ENCODE data around the gene HECTD4. TPM values are rescaled to one million over a fixed set of nuclear protein-coding genes. Genes with fewer than 3 reads are reported as not detected.
A peak's percentile ranks its signal among the peaks of the same experiment; 100 is the strongest.
"Not testable (repeated sequence)": the region's sequence is repeated elsewhere in the genome, so short reads cannot be mapped to it uniquely, and the experiment has no call there.

The HECTD4 gene
- total RNA-seq, 1 donor from 2014 or later: 34.8 TPM

GRCh38 chr12:112165624-112166023 is 216.6 kb downstream of the HECTD4 start:
- no peak for DNase-seq (ENCODE audit: low spot score)
- no peak for ATAC-seq

DNA sequence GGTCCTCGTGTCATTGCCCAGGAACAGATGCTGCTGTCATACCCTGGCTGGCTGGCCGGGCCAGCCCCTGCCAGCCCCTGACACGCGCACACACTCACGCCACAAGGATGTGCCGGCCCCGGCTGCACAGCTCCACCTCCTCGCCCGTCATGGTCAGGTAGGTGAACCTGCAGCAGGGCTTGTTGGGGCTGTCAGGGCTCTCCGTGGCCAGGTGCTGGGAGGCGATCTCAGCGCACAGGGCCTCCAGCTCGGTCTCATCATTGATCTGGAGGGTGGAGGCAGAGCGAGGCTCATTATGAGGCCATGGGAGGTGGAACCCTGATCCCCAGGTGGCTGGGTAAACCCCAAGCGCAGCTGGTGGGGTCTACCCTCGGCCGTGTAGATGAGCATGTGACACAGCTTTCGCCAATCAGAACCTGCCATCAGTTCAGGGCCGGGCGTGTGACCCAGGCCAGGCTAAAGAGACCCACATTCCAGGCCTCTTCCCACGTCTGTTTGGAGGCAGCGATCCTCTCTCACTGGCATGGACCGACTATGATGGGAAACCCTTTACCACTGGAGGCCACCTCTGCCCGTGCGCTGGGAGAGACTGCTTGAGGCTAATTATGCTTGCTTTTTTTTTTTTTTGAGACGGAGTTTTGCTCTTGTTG is 218.1 kb downstream of the HECTD4 start:
- no peak for DNase-seq (ENCODE audit: low spot score)

GRCh38 chr12:112163471-112163991 is 218.7 kb downstream of the HECTD4 start:
- no peak for ATAC-seq

More for the DNA sequence above, 218.1 kb downstream of the HECTD4 start:
- no peak for ATAC-seq

DNA sequence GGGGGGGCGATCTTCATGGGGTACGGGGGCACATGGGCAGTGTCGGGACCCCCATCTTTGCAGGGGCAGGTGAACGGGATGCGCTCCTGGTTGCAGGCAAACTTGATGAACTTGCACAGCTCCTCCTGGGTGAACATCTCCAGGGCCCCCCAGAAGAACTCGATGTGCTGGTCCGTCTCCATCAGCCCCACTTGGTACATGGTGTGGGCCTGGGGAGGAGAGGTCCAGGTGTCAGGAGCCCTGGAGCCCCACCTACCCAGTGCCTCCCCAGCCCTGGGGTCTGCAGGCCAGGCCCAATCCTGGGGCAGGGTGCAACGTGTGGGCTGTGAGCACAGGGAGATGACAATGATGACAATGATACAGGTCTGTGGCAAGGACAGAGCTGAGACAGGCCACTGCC is 219.2 kb downstream of the HECTD4 start:
- ATAC-seq (no peak), DNase-seq (ENCODE audit: low spot score) (no peak)

More at GRCh38 chr12:112163471-112163991, 218.7 kb downstream of the HECTD4 start:
- DNase-seq (ENCODE audit: low spot score): no peak

DNA sequence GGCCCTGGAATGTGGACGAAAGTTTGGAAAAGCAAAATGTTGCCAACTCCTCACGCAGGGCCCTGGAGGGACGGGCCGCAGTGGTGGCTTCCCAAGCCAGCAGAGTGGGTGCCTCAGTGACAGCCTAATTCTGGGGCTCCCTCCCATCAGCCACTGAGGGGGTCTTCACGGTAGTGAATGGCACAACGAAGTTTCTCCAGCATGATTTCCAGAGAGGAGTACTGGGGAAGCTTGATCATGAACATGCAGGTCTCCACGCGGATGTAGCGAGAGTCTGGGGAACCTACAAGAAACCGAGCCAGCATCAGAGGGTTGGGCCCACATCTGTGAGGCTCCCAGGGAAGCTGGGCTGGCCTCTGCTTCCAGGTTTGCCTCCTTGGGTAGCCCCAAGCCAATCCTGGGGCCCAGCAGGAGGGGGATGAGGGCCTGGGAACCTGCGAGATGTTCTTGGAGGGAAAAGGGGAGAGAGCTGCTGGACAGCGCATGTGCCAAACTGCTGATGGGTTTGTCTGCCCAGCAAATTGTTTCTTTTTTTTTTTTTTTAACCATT is 219.9 kb downstream of the HECTD4 start:
- no peak for ATAC-seq
- DNase-seq (ENCODE audit: low spot score): no peak

GRCh38 chr12:112161711-112162110 is 220.5 kb downstream of the HECTD4 start:
- DNase-seq (ENCODE audit: low spot score) (no peak), ATAC-seq (no peak)

DNA sequence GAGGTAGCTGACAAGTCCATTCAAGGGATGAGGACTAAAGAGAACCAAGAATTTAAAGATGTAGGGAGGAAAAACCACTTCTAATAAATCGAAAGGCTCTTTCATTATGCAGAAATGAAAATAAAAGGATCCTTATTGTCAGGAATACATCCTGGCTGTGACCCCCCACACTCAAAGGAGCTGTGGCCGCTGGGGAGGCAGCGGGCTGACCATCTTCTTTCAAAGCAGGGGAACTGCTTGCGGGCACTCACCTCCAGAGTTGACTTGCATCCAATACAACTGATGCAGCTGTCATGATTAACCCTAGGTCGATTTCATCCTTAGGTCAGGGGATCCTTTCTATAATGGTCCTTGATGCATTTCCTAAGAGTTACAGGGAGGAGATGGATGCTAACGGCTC is 221.6 kb downstream of the HECTD4 start:
- no peak for ATAC-seq
- no peak for DNase-seq (ENCODE audit: low spot score)

GRCh38 chr12:112159146-112159541 is 223.1 kb downstream of the HECTD4 start:
- no peak for ATAC-seq
- DNase-seq (ENCODE audit: low spot score): no peak

DNA sequence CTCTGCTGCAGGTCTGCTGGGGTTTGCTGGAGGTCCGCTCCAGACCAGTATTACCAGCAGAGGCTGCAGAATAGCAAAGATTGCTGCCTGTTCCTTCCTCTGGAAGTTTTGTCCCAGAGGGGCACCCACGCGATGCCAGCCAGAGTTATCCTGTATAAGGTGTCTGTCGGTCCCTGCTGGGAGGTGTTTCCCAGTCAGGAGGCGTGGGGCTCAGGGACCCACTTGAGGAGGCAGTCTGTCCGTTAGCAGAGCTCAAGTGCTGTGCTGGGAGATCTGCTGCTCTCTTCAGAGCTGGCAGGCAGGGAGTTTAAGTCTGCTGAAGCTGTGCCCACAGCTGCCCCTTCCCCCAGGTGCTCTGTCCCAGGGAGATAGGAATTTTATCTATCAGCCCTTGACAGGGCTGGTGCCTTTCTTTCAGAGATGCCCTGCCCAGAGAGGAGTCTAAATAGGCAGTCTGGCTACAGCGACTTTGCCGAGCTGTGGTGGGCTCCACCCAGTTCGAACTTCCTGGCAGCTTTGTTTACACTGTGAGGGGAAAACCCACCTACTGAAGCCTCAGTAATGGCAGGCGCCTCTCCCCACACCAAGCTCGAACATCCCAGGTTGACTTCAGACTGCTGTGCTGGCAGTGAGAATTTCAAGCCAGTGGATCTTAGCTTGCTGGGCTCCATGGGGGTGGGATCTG is 223.6 kb downstream of the HECTD4 start:
- ATAC-seq; DNase-seq (ENCODE audit: low spot score): not testable (repeated sequence)

DNA sequence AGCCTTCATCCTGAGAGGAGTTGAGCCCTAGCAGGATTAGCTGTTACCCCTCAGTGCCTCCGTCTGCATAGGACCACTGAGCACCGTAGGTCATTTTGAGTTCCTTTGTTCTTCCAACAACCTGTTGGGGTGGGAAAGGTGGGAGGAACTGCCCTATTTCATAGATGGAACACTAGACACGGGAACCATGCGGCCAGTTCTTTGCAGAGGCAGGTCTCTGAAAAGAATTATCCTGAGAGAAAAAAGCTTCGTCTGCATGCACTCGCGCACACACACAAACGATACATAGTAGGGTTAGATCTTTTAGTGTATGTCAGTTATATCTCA is 228.4 kb downstream of the HECTD4 start:
- ATAC-seq (no peak), DNase-seq (ENCODE audit: low spot score) (no peak)

DNA sequence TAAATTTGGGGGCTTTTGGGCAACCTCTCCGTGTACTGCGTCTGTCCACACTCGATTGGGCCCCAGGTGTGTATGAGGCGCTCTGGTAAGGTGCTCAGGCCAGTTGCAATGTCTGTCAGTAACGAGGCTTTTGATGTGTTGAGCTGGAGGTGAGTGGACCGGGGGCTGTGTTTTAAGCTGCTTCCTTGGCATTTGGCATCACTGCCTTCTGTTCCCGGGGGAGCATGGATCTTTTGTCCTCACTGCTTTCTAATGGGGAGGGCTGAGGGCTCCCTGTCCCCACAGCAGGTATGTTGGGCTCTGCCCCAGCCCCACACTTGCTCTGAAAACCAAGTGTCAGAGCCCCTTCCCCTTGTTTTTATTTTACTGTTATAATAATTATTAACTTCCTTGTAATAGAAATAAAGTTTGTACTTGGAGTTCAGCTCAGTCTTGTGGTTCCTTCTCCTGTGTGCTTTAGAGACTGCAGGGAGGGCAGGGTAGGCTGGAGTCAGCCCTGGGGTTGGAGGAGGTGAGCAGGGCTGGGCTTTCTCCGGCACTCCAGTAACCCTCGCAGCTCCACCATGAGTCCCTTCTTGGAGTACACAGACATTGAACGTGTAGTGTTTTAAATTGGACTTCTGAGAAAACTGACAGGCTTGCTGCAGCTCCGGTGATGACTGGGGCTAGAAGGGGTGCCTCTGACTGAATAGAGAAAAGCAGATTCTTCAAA is 228.9 kb downstream of the HECTD4 start:
- ATAC-seq (peak; percentile 45), DNase-seq (ENCODE audit: low spot score) (peak; percentile 21)

- ATAC-seq (peak; percentile 16), DNase-seq (ENCODE audit: low spot score) (peak; percentile 29)
Observed at GRCh38 chr12:112151766-112152541, 230.3 kb downstream of the HECTD4 start.

DNA sequence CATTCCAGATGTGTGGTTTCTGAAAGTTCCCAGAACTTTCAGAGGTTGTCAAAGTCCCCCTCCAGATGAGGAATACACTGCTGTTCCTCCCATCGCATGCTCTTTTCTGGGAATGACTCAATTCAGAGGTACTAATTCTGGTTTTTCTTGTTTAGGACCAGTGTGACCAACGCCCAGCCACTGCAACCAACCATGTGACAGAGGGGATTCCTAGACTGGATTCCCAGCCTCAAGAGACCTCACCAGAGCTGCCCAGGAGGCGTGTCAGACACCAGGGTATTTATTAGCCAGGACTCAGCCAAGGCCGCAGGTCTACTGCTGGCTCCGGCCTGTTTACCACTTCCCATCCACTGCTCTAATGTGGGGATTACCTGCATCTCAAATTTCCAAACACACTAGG is 232.6 kb downstream of the HECTD4 start:
- DNase-seq (ENCODE audit: low spot score): peak; percentile 44
- ATAC-seq: no peak

DNA sequence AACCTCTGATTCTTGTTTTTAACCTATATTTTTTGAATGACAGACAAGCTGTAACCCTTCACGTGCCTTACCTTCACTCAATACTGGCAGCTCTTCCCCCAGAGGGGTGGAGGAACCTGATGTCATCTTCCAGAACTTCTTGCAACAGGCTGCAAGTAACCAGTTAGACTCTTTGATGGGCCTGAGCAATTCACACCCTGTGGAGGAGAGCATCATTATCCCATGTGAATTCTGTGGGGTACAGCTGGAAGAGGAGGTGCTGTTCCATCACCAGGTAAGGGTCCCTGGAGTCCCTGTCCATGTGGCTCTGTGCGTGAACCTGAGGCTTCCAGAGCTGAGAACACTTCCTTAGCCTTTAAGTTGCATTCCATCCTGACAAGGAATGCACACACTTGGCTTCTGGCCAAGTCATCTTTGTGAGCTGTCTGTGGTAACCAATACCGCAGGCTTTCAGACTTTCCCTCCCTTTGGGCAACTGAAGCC is 234.2 kb downstream of the HECTD4 start:
- DNase-seq (ENCODE audit: low spot score): peak; percentile 24
- no peak for ATAC-seq

- ATAC-seq: no peak
- DNase-seq (ENCODE audit: low spot score): no peak
Observed at GRCh38 chr12:112146123-112146522, 236.1 kb downstream of the HECTD4 start.

DNA sequence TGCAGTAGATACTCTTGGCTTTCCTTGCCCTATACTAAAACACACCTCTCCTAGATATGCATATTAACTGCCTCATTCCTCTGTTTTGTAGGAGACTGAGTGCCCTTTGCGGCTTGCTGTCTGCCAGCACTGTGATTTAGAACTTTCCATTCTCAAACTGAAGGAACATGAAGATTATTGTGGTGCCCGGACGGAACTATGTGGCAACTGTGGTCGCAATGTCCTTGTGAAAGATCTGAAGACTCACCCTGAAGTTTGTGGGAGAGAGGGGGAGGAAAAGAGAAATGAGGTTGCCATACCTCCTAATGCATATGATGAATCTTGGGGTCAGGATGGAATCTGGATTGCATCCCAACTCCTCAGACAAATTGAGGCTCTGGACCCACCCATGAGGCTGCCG is 241.5 kb downstream of the HECTD4 start:
- ATAC-seq (no peak), DNase-seq (ENCODE audit: low spot score) (peak; percentile 39)

DNA sequence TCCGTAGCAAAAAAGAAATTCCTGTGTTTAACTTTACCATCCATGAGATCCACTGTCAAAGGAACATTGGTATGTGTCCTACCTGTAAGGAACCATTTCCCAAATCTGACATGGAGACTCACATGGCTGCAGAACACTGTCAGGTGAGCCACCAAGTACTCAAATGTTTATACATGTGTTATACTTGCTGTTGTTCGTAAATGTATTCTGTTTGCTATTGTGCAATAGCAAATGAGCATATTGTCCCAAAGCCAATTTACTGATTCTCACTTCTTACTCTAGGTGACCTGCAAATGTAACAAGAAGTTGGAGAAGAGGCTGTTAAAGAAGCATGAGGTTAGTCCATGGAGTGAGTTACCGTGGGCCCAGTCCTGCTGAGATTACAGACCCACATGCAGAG is 247.5 kb downstream of the HECTD4 start:
- ATAC-seq: peak; percentile 19

DNA sequence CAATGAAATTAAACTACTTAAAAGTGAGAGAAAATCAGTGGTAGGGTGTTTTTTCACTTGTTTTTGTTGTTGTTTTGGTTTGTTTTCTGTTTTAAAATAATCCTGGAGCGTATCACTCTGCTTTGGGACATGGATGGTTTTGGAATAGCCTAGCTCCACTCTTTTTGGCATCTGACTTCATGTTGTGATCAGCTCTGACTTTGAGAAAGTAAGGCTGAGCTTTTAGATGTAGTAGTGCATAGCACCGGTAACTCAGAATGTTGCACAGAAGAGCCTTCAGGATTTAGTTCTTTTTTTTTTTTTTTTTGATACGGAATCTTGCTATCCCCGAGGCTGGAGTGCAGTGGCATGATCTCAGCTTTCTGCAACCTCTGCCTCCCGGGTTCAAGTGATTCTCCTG is 248.8 kb downstream of the HECTD4 start:
- DNase-seq (ENCODE audit: low spot score): no peak

More for the DNA sequence above, 247.5 kb downstream of the HECTD4 start:
- DNase-seq (ENCODE audit: low spot score): no peak

GRCh38 chr12:112131686-112132085 is 250.5 kb downstream of the HECTD4 start:
- DNase-seq (ENCODE audit: low spot score) (no peak), ATAC-seq (no peak)

More for the DNA sequence above, 248.8 kb downstream of the HECTD4 start:
- no peak for ATAC-seq

GRCh38 chr12:112130441-112130998 is 251.7 kb downstream of the HECTD4 start:
- DNase-seq (ENCODE audit: low spot score): no peak
- ATAC-seq: peak; percentile 45
